Neuronal stem cell (in vitro differentiated cells): ENCODE data around the gene HCFC2. TPM values are rescaled to one million over a fixed set of nuclear protein-coding genes. Genes with fewer than 3 reads are reported as not detected.
"Not testable (repeated sequence)": the region's sequence is repeated elsewhere in the genome, so short reads cannot be mapped to it uniquely, and the experiment has no call there.

Experiments used
- DNase-seq: peaks from one replicate; pipeline ENCODE4 v3.0.0-alpha.2; 2013; ENCODE audit warnings: low spot score
- H2AFZ ChIP-seq: one replicate; pipeline ENCODE4 v1.6.1; 2013; ENCODE audit warnings: mild to moderate bottlenecking, low read length, inconsistent platforms
- H2AK5ac ChIP-seq: 2 replicates; pipeline ENCODE4 v1.6.1; 2013; ENCODE audit warnings: low read depth, mild to moderate bottlenecking, inconsistent platforms, low read length, moderate library complexity, mixed read lengths
- H2BK120ac ChIP-seq: 2 replicates; pipeline ENCODE4 v1.6.1; 2013; ENCODE audit warnings: low read depth, mild to moderate bottlenecking, inconsistent platforms, low read length, moderate library complexity, mixed read lengths
- H2BK12ac ChIP-seq: one replicate; pipeline ENCODE4 v1.6.1; 2013; ENCODE audit warnings: low read length, inconsistent platforms
- H2BK15ac ChIP-seq: 2 replicates; pipeline ENCODE4 v1.6.1; 2013; ENCODE audit warnings: mild to moderate bottlenecking, low read length, inconsistent platforms, mixed read lengths
- H2BK5ac ChIP-seq: one replicate; pipeline ENCODE4 v1.6.1; 2013; ENCODE audit warnings: inconsistent platforms, mild to moderate bottlenecking, low read length, moderate library complexity
- H3K14ac ChIP-seq: one replicate; pipeline ENCODE4 v1.6.1; 2013; ENCODE audit warnings: low read length, inconsistent platforms
- H3K18ac ChIP-seq: 2 replicates; pipeline ENCODE4 v1.6.1; 2013; ENCODE audit warnings: low read length, inconsistent platforms
- H3K23ac ChIP-seq: 2 replicates; pipeline ENCODE4 v1.6.1; 2013; ENCODE audit warnings: low read depth, mild to moderate bottlenecking, mixed read lengths, low read length, inconsistent platforms; ENCODE audit not compliant: poor library complexity
- H3K27ac ChIP-seq: replicated peaks from 3 replicates; pipeline ENCODE4 v1.5.1; 2013; ENCODE audit warnings: low read length, inconsistent platforms
- H3K27me3 ChIP-seq, 3 experiments: 2 replicates each; pipeline ENCODE4 v1.6.1; 2013; ENCODE audit warnings: low read length in 3 of 3, mild to moderate bottlenecking in 2 of 3, inconsistent platforms in 1 of 3, low read depth in 1 of 3, mixed read lengths in 1 of 3, moderate library complexity in 1 of 3; ENCODE audit not compliant: control insufficient read depth in 3 of 3, insufficient read depth in 3 of 3
- H3K36me3 ChIP-seq, 2 donors: replicated peaks in 1 of 2; 2 replicates each; pipeline ENCODE4 v1.6.1; 2013; ENCODE audit warnings: low read length in 2 of 2; ENCODE audit not compliant: control insufficient read depth in 2 of 2, insufficient read depth in 2 of 2
- H3K4ac ChIP-seq: 2 replicates; pipeline ENCODE4 v1.6.1; 2013; ENCODE audit warnings: inconsistent platforms, mild to moderate bottlenecking, low read length, moderate library complexity
- H3K4me1 ChIP-seq, 2 donors: 1 replicate in 1 of 2; 2 replicates in 1 of 2; pipeline ENCODE4 v1.6.1; 2013; ENCODE audit warnings: low read length in 2 of 2, low read depth in 1 of 2; ENCODE audit not compliant: control insufficient read depth in 2 of 2, insufficient read depth in 1 of 2
- H3K4me2 ChIP-seq: one replicate; pipeline ENCODE4 v1.6.1; 2013; ENCODE audit warnings: mild to moderate bottlenecking, low read length, inconsistent platforms; ENCODE audit not compliant: insufficient read depth, poor library complexity, severe bottlenecking
- H3K4me3 ChIP-seq, 2 donors: 2 replicates each; pipeline ENCODE4 v1.5.1; 2013; ENCODE audit warnings: low read length in 2 of 2, mild to moderate bottlenecking in 2 of 2, inconsistent platforms in 1 of 2, moderate library complexity in 1 of 2
- H3K79me1 ChIP-seq: one replicate; pipeline ENCODE4 v1.6.1; 2013; ENCODE audit warnings: low read depth, mild to moderate bottlenecking, inconsistent platforms, low read length, moderate library complexity
- H3K9ac ChIP-seq: one replicate; pipeline ENCODE4 v1.6.1; 2013; ENCODE audit warnings: mild to moderate bottlenecking, low read depth, low read length, inconsistent platforms; ENCODE audit not compliant: poor library complexity
- H3K9me3 ChIP-seq, 2 donors: replicated peaks in 1 of 2; 2 replicates each; pipeline versions ENCODE3 to v1.6.1; 2013; ENCODE audit warnings: low read length in 2 of 2, mild to moderate bottlenecking in 2 of 2, inconsistent platforms in 1 of 2, low read depth in 1 of 2, mixed read lengths in 1 of 2, moderate library complexity in 1 of 2; ENCODE audit not compliant: control insufficient read depth in 2 of 2, insufficient read depth in 1 of 2
- H4K8ac ChIP-seq: one replicate; pipeline ENCODE4 v1.6.1; 2013; ENCODE audit warnings: low read depth, mild to moderate bottlenecking, inconsistent platforms, low read length, moderate library complexity
- H4K91ac ChIP-seq: one replicate; pipeline ENCODE4 v1.6.1; 2013; ENCODE audit warnings: low read length, low read depth, mild to moderate bottlenecking, inconsistent platforms; ENCODE audit not compliant: poor library complexity
- WGBS, 2 donors: extraction: QIAGEN DNeasy Blood & Tissue Kit; methylation state at CpG; one replicate each; pipeline ENCODE4 v1.1.7; 2013; ENCODE audit warnings: missing lambda C conversion rate in 2 of 2, mixed read lengths in 1 of 2; ENCODE audit not compliant: insufficient read length in 2 of 2, insufficient replicate concordance in 1 of 2; ENCODE audit errors: extremely low coverage in 2 of 2; 5-methylcytosine and 5-hydroxymethylcytosine counted together
- polyA plus RNA-seq, 2 experiments: library from polyadenylated mRNA; stranded (reverse); fragments of 200-250 nt; gene quantifications; one replicate each; pipeline ENCODE4 v1.2.3, GENCODE V29; 2013

The HCFC2 gene
- polyA plus RNA-seq (2013, experiment 1 of 2), result 2.6 TPM
- 2.6 TPM for polyA plus RNA-seq (2013, experiment 2 of 2)

DNA sequence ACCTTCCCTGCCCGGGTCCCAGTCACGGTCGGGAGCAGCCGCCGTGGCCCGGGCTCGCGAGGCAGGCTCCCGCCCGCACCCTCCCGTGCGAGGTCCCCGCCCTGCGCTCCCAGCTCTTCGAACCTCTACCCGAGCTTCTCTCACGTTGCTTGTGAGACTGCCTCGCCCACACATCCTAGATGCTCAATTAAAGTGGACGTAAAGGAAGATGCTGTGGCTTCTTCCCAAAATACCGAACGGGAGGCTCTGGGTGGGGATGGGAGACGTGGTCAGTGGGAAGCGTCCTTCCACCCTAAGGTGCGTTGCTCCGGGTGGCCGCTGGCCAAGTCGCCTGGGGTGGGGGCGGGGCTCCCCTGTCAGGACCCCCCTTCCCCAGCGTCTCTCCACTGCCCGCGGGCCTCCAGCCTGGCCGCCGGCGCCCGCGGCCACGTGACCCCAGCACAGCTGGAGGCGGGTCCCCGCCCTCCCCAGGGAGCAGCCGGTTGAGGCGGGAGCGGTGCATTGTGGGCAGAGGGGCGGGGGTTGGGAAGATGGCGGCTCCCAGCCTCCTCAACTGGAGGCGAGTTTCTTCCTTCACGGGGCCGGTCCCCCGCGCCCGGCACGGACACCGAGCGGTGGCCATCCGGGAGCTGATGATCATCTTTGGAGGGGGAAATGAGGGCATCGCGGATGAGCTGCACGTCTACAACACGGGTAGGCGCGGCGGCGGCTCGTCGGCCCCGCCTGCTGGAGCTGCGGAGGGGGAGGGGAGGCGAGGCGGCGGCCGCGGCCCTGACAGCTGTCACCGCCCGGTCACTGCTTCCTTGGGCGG lies at the start of gene HCFC2:
HCFC2 (plus strand) TSS at position 501 of the 811 bp plus-strand sequence; CDS start at position 531, 30 bp downstream.
- H4K91ac ChIP-seq, result no peak within 1 kb of the TSS
- H2BK120ac ChIP-seq, result no peak within 1 kb of the TSS
- H3K79me1 ChIP-seq, result peaks cover 4% of the 10 kb centered on the region
- H3K36me3 ChIP-seq, result peaks cover 0 to 6% of the 10 kb centered on the region in 2 donors
- H3K18ac ChIP-seq, result peak within 1 kb of the TSS; percentile 99
- H2AK5ac ChIP-seq, result no peak within 1 kb of the TSS
- peak within 1 kb of the TSS; percentile 79 to 91 for H3K4me3 ChIP-seq
- H3K9me3 ChIP-seq, result no peaks in the 10 kb centered on the region
- H3K4ac ChIP-seq, result no peak within 1 kb of the TSS
- DNase-seq, result peak; percentile 85
- H2BK12ac ChIP-seq, result peak within 1 kb of the TSS; percentile 90
- peak within 1 kb of the TSS; percentile 82 for H2BK5ac ChIP-seq
- peak within 1 kb of the TSS; percentile 90 for H3K9ac ChIP-seq
- H2AFZ ChIP-seq, result peak within 1 kb of the TSS; percentile 100
- H3K4me1 ChIP-seq, result peaks cover 3 to 7% of the 10 kb centered on the region in 2 donors
- peak within 1 kb of the TSS; percentile 16 for H3K23ac ChIP-seq
- peak within 1 kb of the TSS; percentile 40 for H3K27ac ChIP-seq
- no peak within 1 kb of the TSS for H4K8ac ChIP-seq
- H2BK15ac ChIP-seq, result no peak within 1 kb of the TSS
- H3K14ac ChIP-seq, result peak within 1 kb of the TSS; percentile 89
- H3K27me3 ChIP-seq, result peaks cover 0 to 7% (median 5%) of the 10 kb centered on the region in 3 experiments
- peak within 1 kb of the TSS; percentile 100 for H3K4me2 ChIP-seq
- WGBS, 2 donors, result no CpG with 5 or more reads among the region's 74 CpGs

DNA sequence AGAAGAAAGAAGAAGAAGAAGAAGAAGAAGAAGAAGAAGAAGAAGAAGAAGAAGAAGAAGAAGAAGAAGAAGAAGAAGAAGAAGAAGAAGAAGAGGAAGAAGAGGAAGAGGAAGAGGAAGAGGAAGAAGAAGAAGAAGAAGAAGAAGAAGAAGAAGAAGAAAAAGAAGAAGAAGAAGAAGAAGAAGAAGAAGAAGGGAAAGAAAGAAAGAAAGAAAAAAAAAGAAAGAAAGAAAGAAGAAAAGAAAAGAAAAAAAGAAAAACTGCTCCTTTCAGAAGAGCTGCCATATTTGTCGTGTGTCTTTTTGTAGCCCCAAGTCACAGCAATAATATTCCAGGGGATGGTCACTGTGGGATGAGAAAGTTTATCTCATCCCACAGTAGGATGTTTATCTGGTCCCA lies 42.5 kb upstream of the HCFC2 start:
- H2AK5ac ChIP-seq, H3K9ac ChIP-seq, H3K36me3 ChIP-seq, H4K91ac ChIP-seq, H3K4me3 ChIP-seq, H3K14ac ChIP-seq, H3K9me3 ChIP-seq, DNase-seq, H3K4ac ChIP-seq, H2AFZ ChIP-seq, H2BK5ac ChIP-seq, H3K4me1 ChIP-seq, H3K23ac ChIP-seq, H2BK12ac ChIP-seq, H4K8ac ChIP-seq, H3K27ac ChIP-seq, H3K27me3 ChIP-seq, H2BK15ac ChIP-seq, H3K18ac ChIP-seq, H2BK120ac ChIP-seq, H3K79me1 ChIP-seq, H3K4me2 ChIP-seq: not testable (repeated sequence)
- WGBS, 2 donors, result no CpG with 5 or more reads among the region's 1 CpG

- H3K14ac ChIP-seq, result no peak overlapping the region
- H3K9me3 ChIP-seq, result peaks cover 0 to 6% of the 10 kb centered on the region in 2 donors
- no peaks in the 10 kb centered on the region for H3K79me1 ChIP-seq
- WGBS, 2 donors, result no CpG with 5 or more reads among the region's 3 CpGs
- no peak overlapping the region for H3K18ac ChIP-seq
- no peak overlapping the region for H3K23ac ChIP-seq
- peaks cover 0 to 6% (median 0%) of the 10 kb centered on the region in 3 experiments for H3K27me3 ChIP-seq
- H3K4me1 ChIP-seq, result no peaks in the 10 kb centered on the region
- no peak overlapping the region for H2AK5ac ChIP-seq
- no peak overlapping the region for H3K9ac ChIP-seq
- no peak overlapping the region for H3K4me3 ChIP-seq
- no peak overlapping the region for H3K27ac ChIP-seq
- H2BK15ac ChIP-seq, result no peak overlapping the region
- H2BK12ac ChIP-seq, result no peak overlapping the region
- no peaks in the 10 kb centered on the region for H3K36me3 ChIP-seq
- H3K4ac ChIP-seq, result no peak overlapping the region
- no peak overlapping the region for H2AFZ ChIP-seq
- H2BK120ac ChIP-seq, result no peak overlapping the region
- H4K91ac ChIP-seq, result no peak overlapping the region
- no peak overlapping the region for H4K8ac ChIP-seq
- no peak for DNase-seq
- H3K4me2 ChIP-seq, result no peak overlapping the region
- no peak overlapping the region for H2BK5ac ChIP-seq
These were observed 41.5 kb upstream of the HCFC2 start for GRCh38 chr12:104022786-104023185.

GRCh38 chr12:104023710-104024109 lies 40.6 kb upstream of the HCFC2 start:
- no peak overlapping the region for H3K4me2 ChIP-seq
- no peak overlapping the region for H3K4ac ChIP-seq
- no peak overlapping the region for H4K91ac ChIP-seq
- peaks cover 0 to 9% (median 0%) of the 10 kb centered on the region in 3 experiments for H3K27me3 ChIP-seq
- no peaks in the 10 kb centered on the region for H3K79me1 ChIP-seq
- no peak overlapping the region for H4K8ac ChIP-seq
- no peak overlapping the region for H2BK15ac ChIP-seq
- H3K4me3 ChIP-seq, result no peak overlapping the region
- H3K27ac ChIP-seq, result no peak overlapping the region
- no peak overlapping the region for H3K18ac ChIP-seq
- H3K23ac ChIP-seq, result no peak overlapping the region
- no peak overlapping the region for H3K9ac ChIP-seq
- no peak for DNase-seq
- no CpG with 5 or more reads among the region's 2 CpGs for WGBS, 2 donors
- H2AFZ ChIP-seq, result no peak overlapping the region
- H2BK5ac ChIP-seq, result no peak overlapping the region
- H2BK120ac ChIP-seq, result no peak overlapping the region
- no peaks in the 10 kb centered on the region for H3K36me3 ChIP-seq
- H2BK12ac ChIP-seq, result no peak overlapping the region
- H3K14ac ChIP-seq, result no peak overlapping the region
- peaks cover 0 to 6% of the 10 kb centered on the region in 2 donors for H3K9me3 ChIP-seq
- no peak overlapping the region for H2AK5ac ChIP-seq
- H3K4me1 ChIP-seq, result no peaks in the 10 kb centered on the region
